NT2/D1 (cell line): ENCODE results near the gene ENTREP3.

ENCODE experiments used
- SUZ12 ChIP-seq: IDR thresholded peaks from 2 replicates; pipeline ENCODE4 v1.6.1; 2011; ENCODE audit not compliant: insufficient read length, insufficient read depth; ENCODE audit errors: extremely low read depth
- YY1 ChIP-seq: IDR thresholded peaks from 2 replicates; pipeline ENCODE4 v1.6.1; 2011; ENCODE audit not compliant: insufficient read length, insufficient read depth
- ZNF274 ChIP-seq: IDR thresholded peaks from 2 replicates; pipeline ENCODE4 v1.6.1; 2011; ENCODE audit warnings: mild to moderate bottlenecking, low read depth, low read length

GRCh38 chr1:155251566-155251965 lies 3.7 kb downstream of the ENTREP3 start:
- TF ChIP-seq SUZ12 (no peak), YY1 (no peak), ZNF274 (no peak)
